HAP-1 (cell line): ENCODE measurements around the gene ZNF331.

Source experiments
- DNase-seq, 2 experiments: peaks; one replicate each; pipeline ENCODE4 v3.0.0-alpha.2; 2016 to 2020; ENCODE audit warnings: low spot score in 2 of 2
- H3K27me3 ChIP-seq: fragments of 250-450 bp; sonication (Bioruptor Pico); 2 replicates; pipeline ENCODE4 v1.5.1; 2020; ENCODE audit warnings: low read depth, mild to moderate bottlenecking, moderate library complexity
- H3K36me3 ChIP-seq: fragments of 250-450 bp; sonication (Bioruptor Pico); replicated peaks from 2 replicates; pipeline ENCODE4 v1.5.1; 2020; ENCODE audit warnings: mild to moderate bottlenecking
- H3K4me1 ChIP-seq: fragments of 250-450 bp; sonication (Bioruptor Pico); 2 replicates; pipeline ENCODE4 v1.5.1; 2020; ENCODE audit warnings: mild to moderate bottlenecking
- H3K4me3 ChIP-seq: fragments of 250-450 bp; sonication (Bioruptor Pico); 2 replicates; pipeline ENCODE4 v1.5.1; 2020; ENCODE audit warnings: mild to moderate bottlenecking, moderate library complexity
- H3K9me3 ChIP-seq: fragments of 250-450 bp; sonication (Bioruptor Pico); 2 replicates; pipeline ENCODE4 v1.5.1; 2020; ENCODE audit warnings: mild to moderate bottlenecking, moderate library complexity
- in situ Hi-C: fragments of 300-500 bp; cut with MboI; formaldehyde crosslinking; loops from 3 replicates; pipeline ENCODE4 v1.14.3; 2020; ENCODE audit warnings: low sequenced_read_pairs, inconsistent platforms, mixed read lengths

Gene ZNF331

GRCh38 chr19:53555352-53555751 is 17.4 kb downstream of the ZNF331 start:
- DNase-seq, result no peak
- H3K36me3 ChIP-seq, result no peaks in the 10 kb centered on the region; the same call in 1 of the 2 replicates
- no peaks in the 10 kb centered on the region for H3K4me1 ChIP-seq
- in situ Hi-C loops, result no loop called here
- H3K4me3 ChIP-seq, result no peak overlapping the region
- no peaks in the 10 kb centered on the region for H3K27me3 ChIP-seq
- H3K9me3 ChIP-seq, result no peaks in the 10 kb centered on the region

DNA sequence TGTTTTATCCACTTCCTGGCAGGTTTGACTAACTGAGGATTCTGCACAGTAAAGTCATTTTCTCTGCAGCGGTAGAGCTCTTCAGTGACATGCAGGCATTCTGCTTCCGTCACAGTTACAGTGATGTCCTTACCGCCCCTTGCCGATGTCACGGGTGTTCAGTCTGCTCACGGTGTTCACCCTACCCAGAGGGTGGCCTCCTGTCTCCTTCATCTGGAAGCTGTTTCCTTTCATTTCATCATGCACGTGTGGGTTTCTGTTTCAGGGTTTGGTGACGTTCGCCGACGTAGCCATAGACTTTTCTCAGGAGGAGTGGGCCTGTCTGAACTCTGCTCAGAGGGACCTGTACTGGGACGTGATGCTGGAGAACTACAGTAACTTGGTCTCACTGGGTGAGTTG is 33.4 kb downstream of the ZNF331 start:
- in situ Hi-C loops, result no loop called here
- Histone ChIP-seq H3K4me3 (no peak overlapping the region), H3K27me3 (no peaks in the 10 kb centered on the region), H3K36me3 (peaks cover 9% of the 10 kb centered on the region), H3K4me1 (no peaks in the 10 kb centered on the region), H3K9me3 (peaks cover 3% of the 10 kb centered on the region)
- no peak for DNase-seq

DNA sequence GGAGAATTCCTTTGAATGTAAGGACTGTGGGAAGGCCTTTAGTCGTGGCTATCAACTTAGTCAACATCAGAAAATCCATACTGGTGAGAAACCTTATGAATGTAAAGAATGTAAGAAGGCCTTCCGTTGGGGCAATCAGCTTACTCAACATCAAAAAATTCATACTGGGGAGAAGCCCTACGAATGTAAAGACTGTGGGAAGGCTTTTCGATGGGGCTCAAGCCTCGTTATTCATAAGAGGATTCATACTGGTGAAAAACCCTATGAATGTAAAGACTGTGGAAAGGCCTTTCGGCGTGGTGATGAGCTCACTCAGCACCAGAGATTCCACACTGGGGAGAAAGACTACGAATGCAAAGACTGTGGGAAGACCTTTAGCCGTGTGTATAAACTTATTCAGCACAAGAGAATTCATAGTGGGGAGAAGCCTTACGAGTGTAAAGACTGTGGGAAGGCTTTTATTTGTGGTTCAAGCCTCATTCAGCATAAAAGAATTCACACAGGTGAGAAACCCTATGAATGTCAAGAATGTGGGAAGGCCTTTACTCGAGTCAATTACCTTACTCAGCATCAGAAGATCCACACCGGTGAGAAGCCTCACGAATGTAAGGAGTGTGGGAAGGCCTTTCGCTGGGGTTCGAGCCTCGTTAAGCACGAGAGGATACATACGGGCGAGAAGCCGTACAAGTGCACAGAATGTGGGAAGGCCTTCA is 39.2 kb downstream of the ZNF331 start:
- Histone ChIP-seq H3K36me3 (peaks cover 24% of the 10 kb centered on the region), H3K4me1 (no peaks in the 10 kb centered on the region), H3K27me3 (no peaks in the 10 kb centered on the region), H3K4me3 (no peak overlapping the region), H3K9me3 (peaks cover 10% of the 10 kb centered on the region)
- in situ Hi-C loops, result no loop called here
- no peak for DNase-seq

DNA sequence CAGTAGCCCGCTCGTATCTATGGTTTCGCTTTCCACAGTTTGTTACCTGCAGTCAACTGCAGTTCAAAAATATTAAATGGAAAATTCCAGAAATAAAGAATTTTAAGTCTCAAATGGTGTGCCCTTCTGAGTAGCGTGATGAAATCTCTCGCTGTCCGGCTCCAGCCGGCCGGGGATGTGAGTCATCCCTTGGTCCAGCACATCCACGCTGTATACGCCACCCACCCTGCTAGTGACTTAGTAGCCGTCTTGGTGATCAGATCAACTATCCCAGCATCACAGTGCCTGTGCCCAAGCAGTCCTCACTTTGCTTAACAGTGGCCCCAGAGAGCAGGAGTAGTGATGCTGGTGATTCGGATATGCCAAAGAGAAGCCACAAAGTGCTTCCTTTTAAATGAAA is 40.0 kb downstream of the ZNF331 start:
- no peaks in the 10 kb centered on the region for H3K4me1 ChIP-seq
- H3K36me3 ChIP-seq, result peaks cover 23% of the 10 kb centered on the region
- in situ Hi-C loops, result no loop called here
- H3K9me3 ChIP-seq, result peaks cover 10% of the 10 kb centered on the region
- H3K27me3 ChIP-seq, result no peaks in the 10 kb centered on the region
- no peak overlapping the region for H3K4me3 ChIP-seq
- DNase-seq, result no peak

- Histone ChIP-seq H3K4me3 (no peak overlapping the region), H3K4me1 (no peaks in the 10 kb centered on the region), H3K9me3 (peaks cover 10% of the 10 kb centered on the region), H3K27me3 (no peaks in the 10 kb centered on the region), H3K36me3 (peaks cover 23% of the 10 kb centered on the region)
- DNase-seq, result no peak
- in situ Hi-C loops, result no loop called here
Observed at GRCh38 chr19:53579518-53579917, 41.6 kb downstream of the ZNF331 start.

GRCh38 chr19:53580871-53581835 is 43.2 kb downstream of the ZNF331 start:
- in situ Hi-C loops, result no loop called here
- Histone ChIP-seq H3K4me3 (no peak overlapping the region), H3K4me1 (no peaks in the 10 kb centered on the region), H3K27me3 (no peaks in the 10 kb centered on the region), H3K36me3 (peaks cover 22% of the 10 kb centered on the region), H3K9me3 (peaks cover 9% of the 10 kb centered on the region)
- no peak for DNase-seq

GRCh38 chr19:53581871-53582279 is 43.9 kb downstream of the ZNF331 start:
- Histone ChIP-seq H3K4me3 (no peak overlapping the region), H3K36me3 (peaks cover 14% of the 10 kb centered on the region), H3K27me3 (no peaks in the 10 kb centered on the region), H3K9me3 (peaks cover 4% of the 10 kb centered on the region), H3K4me1 (no peaks in the 10 kb centered on the region)
- in situ Hi-C loops, result no loop called here
- DNase-seq, result no peak

GRCh38 chr19:53583181-53583580 is 45.2 kb downstream of the ZNF331 start:
- no peaks in the 10 kb centered on the region for H3K4me1 ChIP-seq

GRCh38 chr19:53586277-53586691 is 48.3 kb downstream of the ZNF331 start:
- Histone ChIP-seq H3K27me3 (no peaks in the 10 kb centered on the region), H3K4me3 (no peak overlapping the region), H3K36me3 (no peaks in the 10 kb centered on the region), H3K9me3 (no peaks in the 10 kb centered on the region), H3K4me1 (no peaks in the 10 kb centered on the region)
- in situ Hi-C loops, result no loop called here
- no peak for DNase-seq

More at GRCh38 chr19:53583181-53583580, 45.2 kb downstream of the ZNF331 start:
- in situ Hi-C loops, result no loop called here
- H3K36me3 ChIP-seq, result 0 out of 2 replicates have a peak, but pooled peaks cover 3% of the 10 kb centered on the region
- no peak for DNase-seq
- no peaks in the 10 kb centered on the region for H3K9me3 ChIP-seq
- H3K4me3 ChIP-seq, result no peak overlapping the region
- no peaks in the 10 kb centered on the region for H3K27me3 ChIP-seq

- in situ Hi-C loops, result no loop called here
- Histone ChIP-seq H3K27me3 (no peaks in the 10 kb centered on the region), H3K4me3 (no peak overlapping the region)
Observed at GRCh38 chr19:53594811-53595509, 57.0 kb downstream of the ZNF331 start.

GRCh38 chr19:53595510-53595867 is 57.5 kb downstream of the ZNF331 start:
- H3K4me1 ChIP-seq, result no peaks in the 10 kb centered on the region
- in situ Hi-C loops, result no loop called here
- H3K4me3 ChIP-seq, result no peak overlapping the region
- H3K27me3 ChIP-seq, result no peaks in the 10 kb centered on the region
- no peak for DNase-seq
- H3K36me3 ChIP-seq, result no peaks in the 10 kb centered on the region
- H3K9me3 ChIP-seq, result no peaks in the 10 kb centered on the region

More at GRCh38 chr19:53594811-53595509, 57.0 kb downstream of the ZNF331 start:
- no peak for DNase-seq
- Histone ChIP-seq H3K9me3 (no peaks in the 10 kb centered on the region), H3K36me3 (no peaks in the 10 kb centered on the region), H3K4me1 (no peaks in the 10 kb centered on the region)

DNA sequence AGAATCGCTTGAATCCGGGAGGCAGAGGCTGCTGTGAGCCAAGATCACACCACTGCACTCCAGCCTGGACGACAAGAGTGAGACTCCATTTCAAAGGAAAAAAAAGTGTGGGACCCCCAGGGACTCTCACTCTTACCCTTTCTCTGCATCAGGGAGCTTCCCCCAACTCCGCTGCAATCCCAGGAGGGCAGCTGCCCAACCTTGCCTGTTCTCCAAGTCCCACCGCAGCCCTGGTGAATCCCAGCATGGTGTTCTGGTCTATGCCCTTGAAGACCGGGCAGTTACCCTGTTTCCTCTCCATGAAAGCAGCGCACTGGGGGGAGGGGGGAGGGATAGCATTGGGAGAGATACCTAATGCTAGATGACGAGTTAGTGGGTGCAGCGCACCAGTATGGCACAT is 58.1 kb downstream of the ZNF331 start:
- no peak for DNase-seq
- no peaks in the 10 kb centered on the region for H3K27me3 ChIP-seq
- no peaks in the 10 kb centered on the region for H3K9me3 ChIP-seq
- H3K4me1 ChIP-seq, result no peaks in the 10 kb centered on the region
- H3K36me3 ChIP-seq, result no peaks in the 10 kb centered on the region
- in situ Hi-C loops, result no loop called here
- no peak overlapping the region for H3K4me3 ChIP-seq

DNA sequence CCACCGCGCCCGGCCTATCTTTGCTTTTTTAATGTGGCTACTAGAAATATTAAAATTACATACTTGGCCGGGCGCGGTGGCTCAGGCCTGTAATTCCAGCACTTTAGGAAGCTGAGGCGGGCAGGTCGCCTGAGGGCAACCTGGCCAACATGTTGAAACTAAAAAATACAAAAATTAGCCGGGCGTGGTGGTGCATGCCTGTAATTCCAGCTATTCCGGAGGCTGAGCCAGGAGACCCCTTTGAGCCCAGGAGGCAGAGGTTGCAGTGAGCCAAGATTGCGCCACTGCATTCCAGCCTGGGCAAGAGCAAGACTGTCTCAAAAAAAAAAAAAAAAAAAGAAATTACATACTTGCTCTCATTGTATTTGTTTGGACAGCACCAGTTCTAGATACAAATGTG is 59.1 kb downstream of the ZNF331 start:
- DNase-seq, result no peak
- Histone ChIP-seq H3K4me1 (no peaks in the 10 kb centered on the region), H3K36me3 (no peaks in the 10 kb centered on the region), H3K4me3 (no peak overlapping the region), H3K27me3 (no peaks in the 10 kb centered on the region), H3K9me3 (no peaks in the 10 kb centered on the region)
- in situ Hi-C loops, result no loop called here

GRCh38 chr19:53598361-53598760 is 60.4 kb downstream of the ZNF331 start:
- Histone ChIP-seq H3K4me3 (no peak overlapping the region), H3K27me3 (no peaks in the 10 kb centered on the region), H3K36me3 (no peaks in the 10 kb centered on the region), H3K4me1 (no peaks in the 10 kb centered on the region), H3K9me3 (no peaks in the 10 kb centered on the region)
- in situ Hi-C loops, result no loop called here
- no peak for DNase-seq
